Activated naive CD4-positive, alpha-beta T cell treated with anti-CD3 and anti-CD28 coated beads, Interleukin-2, amount 50 U/mL, for 72 hours (primary cell): ENCODE measurements around the gene ENOPH1. TPM values are rescaled to one million over a fixed set of nuclear protein-coding genes. Genes with fewer than 3 reads are reported as not detected.

Experiments
- total RNA-seq, 2 donors: library from RNA; stranded (reverse); gene quantifications; one replicate each; pipeline ENCODE4 v1.2.3, GENCODE V29; 2022

Gene ENOPH1
- total RNA-seq, 2 donors from 2014 or later: 43.7 to 62.2 TPM

Other genes with a start within 250 kb of the ENOPH1 start
- gene HNRNPD, start 56.6 kb upstream of the ENOPH1 start, total RNA-seq: 100 to 1,000 TPM; 260 to 462 TPM
- gene HNRNPDL, start 128 bp upstream of the ENOPH1 start, total RNA-seq: 100 to 1,000 TPM; 166 to 309 TPM
- not detected for gene TMEM150C, start 131.4 kb downstream of the ENOPH1 start, total RNA-seq